ENCODE measurements around the gene MYRF.

The MYRF gene

GRCh38 chr11:61752117-61752924 is at the start of gene MYRF:
Gene MYRF, plus strand, starts transcription at chr11:61752636. Its CDS starts 109 bp downstream, at chr11:61752745.
- no peak for DNase-seq

DNA sequence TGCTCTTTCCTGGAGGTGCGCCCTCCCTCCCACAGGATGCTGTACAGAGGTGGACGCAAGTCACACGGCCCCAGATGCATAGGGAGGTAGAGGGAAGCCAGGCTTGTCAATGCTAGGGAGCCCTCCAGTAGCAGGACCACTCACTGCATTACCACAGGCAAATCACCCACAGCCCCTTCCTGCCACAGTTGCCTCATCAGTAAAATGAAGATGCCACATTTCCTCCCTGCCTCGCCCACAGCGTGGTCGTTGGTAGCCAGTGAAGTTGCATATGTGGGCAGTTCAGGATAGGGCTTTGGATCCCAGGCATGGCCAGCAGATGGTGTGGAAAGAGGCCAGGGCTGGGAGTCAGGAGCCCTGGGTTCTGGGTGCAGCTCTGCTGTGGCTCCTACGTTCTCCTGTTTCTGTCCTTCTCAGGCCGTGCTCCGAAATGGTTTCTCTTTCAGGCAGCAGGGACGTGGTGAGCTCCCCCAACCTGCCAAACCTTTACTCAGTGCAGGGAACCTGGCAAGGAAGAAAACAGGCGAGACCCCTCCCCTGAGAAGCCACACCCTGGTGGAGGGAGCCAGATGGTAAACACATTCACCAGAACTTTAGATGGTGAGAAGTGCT is 49.6 kb upstream of the MYRF start:
- DNase-seq, result no peak

DNA sequence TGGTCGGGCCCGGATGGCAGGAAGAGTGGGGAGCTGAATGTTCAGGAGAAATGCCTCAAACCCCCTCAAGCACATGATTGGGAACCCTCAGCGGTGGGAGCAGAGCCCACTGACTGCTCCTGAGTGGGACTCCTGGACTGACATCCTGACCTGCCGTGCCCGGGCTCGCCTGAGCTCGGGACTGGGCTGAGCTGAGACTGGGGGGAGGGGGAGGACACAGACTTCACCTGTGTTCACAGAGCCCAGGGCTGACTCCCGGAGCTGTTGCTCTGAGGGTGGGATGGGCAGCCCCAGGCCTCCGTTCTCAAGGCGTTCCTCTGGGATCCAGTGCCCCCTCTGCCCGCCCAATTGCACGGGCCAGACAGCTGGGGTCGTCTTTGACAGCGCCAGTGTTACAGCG is 47.6 kb upstream of the MYRF start:
- no peak for DNase-seq

DNA sequence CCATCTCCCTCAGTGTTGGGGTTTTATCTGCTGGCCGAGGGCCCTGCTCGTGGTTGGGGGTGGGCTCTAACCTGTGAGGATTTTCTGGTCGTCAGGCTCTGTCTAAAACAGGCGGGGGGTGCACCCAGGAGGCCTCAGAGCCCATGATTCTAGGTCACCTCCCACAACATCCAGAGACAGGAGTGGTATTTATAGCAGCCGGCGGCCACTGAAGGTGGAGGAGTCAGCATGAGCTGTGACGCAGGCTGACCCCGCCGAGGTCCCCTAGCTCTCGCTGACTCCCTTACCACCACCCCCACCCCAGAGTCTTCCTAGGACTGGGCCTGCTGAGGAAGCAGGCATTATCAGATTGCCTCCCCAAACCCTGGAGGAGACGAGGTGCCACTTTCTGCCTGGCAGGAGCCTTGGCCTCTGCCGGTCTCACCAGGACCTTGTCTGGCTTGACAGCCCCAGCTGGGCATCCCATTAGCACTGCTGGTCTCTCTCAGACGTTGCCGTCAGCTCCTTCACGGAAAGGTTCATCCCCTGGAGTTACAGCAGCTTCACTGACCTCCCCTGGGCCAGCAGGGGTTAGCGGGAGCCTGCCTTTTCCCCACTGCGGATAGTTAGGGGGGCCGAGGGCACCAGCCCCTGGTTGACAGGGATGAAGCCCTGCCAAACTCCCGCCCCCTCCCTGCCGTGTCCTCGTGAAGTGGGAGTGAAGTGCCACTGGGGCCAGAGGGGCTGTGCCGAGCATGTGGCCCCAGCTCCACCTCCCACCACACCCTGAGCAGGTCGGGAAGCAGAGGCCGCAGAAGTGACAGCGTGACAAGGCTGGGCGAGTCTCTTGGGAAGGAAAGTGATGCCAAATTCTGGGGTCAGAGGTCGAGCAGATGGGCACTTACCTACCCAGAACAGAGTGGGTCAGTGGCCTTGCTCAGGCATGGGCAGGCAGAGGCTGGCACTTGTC is 45.7 kb upstream of the MYRF start:
- DNase-seq, result no peak

GRCh38 chr11:61707574-61707973 is 44.9 kb upstream of the MYRF start:
- no peak for DNase-seq

GRCh38 chr11:61709110-61709509 is 43.3 kb upstream of the MYRF start:
- no peak for DNase-seq

DNA sequence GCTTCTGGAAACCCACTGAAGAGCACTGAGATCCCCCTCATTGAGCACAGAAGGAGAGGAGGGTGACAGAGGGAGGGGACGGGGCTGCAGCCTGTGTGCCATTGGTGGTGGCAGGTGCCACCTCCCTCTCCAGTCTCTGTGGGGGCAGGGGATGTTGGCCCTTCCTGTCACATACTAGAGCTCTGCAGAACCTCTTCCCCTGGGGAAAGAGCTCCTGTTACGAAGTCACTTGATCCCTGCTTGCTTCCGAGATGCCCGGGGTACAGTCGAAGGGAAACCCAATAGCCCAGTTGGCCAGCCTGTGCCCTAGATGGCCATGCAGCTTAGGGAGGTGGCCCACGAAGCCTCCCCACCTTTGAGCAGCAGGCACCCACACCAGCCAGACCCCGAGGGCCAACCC is 42.9 kb upstream of the MYRF start:
- no peak for DNase-seq

DNA sequence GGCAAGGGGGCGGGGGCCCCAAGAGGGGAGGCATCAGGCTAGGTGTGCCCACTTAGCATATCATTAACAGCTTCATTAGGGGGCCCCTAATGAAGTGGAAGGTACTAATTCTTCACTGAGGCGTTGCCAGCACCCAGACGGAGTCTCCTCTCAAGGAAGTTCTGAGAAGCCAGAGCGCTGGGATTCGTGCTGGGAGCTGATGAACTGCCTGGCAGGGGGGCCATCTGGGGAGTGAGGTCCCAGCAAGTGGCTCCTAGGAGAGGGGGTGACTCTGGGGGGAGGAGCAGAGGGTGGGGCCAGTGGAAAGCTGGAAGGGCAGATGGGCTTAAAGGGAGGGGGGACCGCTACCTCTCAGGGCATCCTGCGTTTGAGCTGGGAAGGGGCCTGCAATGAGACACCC is 42.4 kb upstream of the MYRF start:
- no peak for DNase-seq

DNA sequence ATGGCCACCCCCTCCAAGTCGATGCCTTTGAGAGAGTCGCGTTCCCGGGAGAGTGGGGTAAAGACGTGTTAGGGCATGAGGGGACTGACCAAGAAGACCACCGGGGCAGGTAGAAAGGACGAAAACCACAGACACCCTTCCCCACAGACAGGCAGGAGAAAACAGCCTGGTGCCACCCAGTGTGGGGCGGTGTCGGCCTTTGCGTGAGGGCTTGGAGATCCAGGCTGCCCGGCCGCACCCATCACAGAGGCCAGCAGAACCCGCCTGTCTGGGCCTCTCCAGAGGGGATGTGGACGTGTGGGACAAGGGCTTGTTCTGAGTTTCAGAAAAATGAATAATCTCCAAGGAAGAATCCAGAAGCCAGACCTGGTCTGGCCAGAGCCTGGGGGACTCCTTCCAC is 41.4 kb upstream of the MYRF start:
- DNase-seq, result no peak

- DNase-seq, result no peak
These were observed 40.9 kb upstream of the MYRF start for GRCh38 chr11:61711498-61711897.

DNA sequence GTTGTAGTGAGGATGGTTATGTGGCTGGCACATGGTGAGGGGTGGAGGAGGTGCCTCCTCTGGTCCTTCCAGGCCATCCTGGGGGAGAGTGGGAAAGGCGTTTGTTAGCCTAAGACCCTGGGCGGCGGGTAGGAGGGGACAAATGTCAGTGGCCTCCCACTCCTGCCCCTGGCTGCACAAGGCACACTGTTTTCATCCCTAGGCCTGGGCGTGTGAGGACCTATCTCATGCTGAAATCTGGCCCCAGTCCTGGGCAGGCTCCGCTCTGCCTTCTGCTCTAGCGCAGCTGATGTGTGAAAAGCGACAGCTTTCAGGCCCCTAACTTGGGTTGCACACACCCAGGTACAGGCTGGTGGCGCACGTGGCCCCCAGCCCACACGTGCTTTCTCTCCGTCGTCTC is 40.1 kb upstream of the MYRF start:
- DNase-seq, result no peak

- no peak for DNase-seq
These were observed 39.6 kb upstream of the MYRF start for GRCh38 chr11:61712846-61713245.

DNA sequence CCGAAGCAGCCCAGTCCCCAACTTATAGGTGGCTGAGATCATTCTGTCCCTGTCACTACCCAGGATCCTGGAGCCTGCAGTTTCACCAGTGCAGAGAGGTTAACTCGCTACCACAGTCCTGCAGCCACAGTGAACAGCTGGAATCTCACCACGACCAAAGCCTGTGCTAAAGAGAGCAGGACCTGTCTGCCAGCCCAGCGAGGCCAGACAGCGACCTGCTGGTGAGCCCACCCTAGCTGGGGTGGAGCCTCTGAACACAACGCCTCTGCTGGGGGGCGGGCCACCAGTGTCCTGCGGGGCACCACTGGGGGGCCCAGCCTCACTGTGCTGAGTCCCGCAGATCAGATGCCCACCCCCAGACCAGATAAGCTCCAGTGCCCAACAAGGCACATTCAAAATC is 39.0 kb upstream of the MYRF start:
- DNase-seq, result no peak

DNA sequence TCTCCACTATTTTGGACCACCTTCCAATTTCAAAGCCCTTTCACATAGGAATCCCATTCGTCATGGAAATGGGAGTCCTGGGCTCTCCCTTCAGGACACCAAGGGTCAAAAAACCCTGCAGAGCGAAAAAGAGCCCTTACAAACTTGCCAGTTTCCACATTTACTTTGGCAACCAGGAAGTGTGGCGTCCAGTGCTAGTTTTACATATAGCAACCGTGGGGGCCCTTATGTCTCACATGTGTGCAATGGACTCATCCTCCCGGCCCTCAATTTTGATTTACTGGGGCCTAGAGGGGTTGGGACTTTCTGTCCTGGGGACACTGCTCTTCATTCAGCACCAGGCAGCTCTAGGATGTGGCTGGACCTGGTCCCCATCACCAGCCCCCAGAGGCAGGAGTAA is 38.5 kb upstream of the MYRF start:
- DNase-seq, result no peak

GRCh38 chr11:61714316-61714715 is 38.1 kb upstream of the MYRF start:
- DNase-seq, result no peak

GRCh38 chr11:61714916-61715315 is 37.5 kb upstream of the MYRF start:
- no peak for DNase-seq

DNA sequence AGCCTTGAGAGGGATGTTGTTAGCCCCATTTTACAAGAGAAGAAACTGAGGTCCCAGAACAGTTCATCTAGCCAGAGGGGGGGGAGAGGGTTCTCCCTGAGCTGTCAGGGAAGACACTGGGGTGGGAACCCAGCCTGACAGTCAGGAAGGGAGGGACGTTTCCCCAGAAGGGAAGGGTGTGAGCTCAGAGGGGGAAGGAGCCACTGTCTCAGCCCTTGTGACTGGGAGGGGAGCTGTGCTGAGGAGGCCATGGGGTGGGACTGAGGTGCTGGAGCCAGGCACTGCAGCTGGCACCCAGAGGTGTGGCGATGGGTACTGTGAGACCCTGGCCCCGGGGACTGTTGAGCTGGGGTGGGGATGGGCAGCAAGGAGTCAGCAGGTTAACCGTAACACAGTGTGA is 36.6 kb upstream of the MYRF start:
- DNase-seq, result no peak

- DNase-seq, result no peak
These were observed 35.8 kb upstream of the MYRF start for GRCh38 chr11:61716478-61717285.

DNA sequence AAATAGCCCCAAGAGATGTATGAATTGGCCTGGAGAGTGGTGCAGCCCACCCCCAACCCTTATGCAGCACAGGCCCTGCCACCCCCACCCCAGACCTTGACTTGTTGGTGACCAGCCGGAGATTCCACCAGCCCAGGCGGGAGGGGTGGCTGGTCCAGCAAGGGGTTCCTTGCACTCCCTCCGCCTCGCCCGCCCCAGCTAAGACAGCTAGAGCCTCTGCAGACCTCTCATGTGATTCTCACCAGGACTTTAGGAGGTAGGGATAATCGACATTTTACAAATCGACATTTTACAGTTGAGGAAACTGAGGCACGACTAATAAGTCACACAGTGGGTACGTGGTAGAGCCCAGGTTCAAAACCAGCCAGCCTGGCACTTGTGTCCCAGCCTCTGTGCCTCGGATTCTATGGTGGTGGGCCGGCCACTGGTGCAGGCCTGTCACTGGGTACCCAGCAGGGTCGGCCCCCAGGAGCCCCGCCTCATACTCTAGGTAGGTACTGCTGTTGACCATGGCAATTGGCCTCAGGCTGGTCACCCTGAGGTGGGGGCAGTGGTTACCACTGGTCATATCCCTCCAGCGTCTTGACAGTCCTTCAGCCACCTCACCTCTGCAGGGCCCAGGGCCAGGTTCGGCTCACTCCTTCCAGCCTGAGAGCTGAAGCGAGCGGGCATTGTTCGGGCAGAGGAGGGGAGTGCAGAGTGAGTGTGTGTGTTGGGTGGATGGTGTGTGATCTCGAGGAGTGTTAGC is 35.0 kb upstream of the MYRF start:
- no peak for DNase-seq

- no peak for DNase-seq
These were observed 34.3 kb upstream of the MYRF start for GRCh38 chr11:61718046-61718531.

GRCh38 chr11:61718621-61719302 is 33.7 kb upstream of the MYRF start:
- no peak for DNase-seq
